Neural cell (in vitro differentiated cells): Measurements from ENCODE around the gene SLC6A18. TPM values are rescaled to one million over a fixed set of nuclear protein-coding genes. Genes with fewer than 3 reads are reported as not detected.
"Not testable (repeated sequence)": the region's sequence is repeated elsewhere in the genome, so short reads cannot be mapped to it uniquely, and the experiment has no call there.

Source experiments
- H2AFZ ChIP-seq: fragments of 200-600, 300-800 bp; sonication (generic), shearing (Covaris generic); 2 replicates; pipeline ENCODE4 v1.6.0; 2014; ENCODE audit warnings: low read depth, mild to moderate bottlenecking, antibody characterized with exemption, low read length, moderate library complexity
- H3F3A ChIP-seq: fragments of 200-600 bp; shearing (Covaris generic); 2 replicates; pipeline ENCODE4 v1.6.1; 2016; ENCODE audit warnings: mild to moderate bottlenecking, moderate library complexity, mixed read lengths, antibody characterized with exemption, low read length; ENCODE audit not compliant: insufficient read depth, poor library complexity, severe bottlenecking
- H3K27ac ChIP-seq: fragments of 200-600, 300-800 bp; sonication (generic), shearing (Covaris generic); 2 replicates; pipeline ENCODE4 v1.5.1; 2014; ENCODE audit warnings: mild to moderate bottlenecking, low read length, moderate library complexity
- H3K27me3 ChIP-seq: fragments of 300-800, 200-600 bp; sonication (generic), shearing (Covaris generic); 2 replicates; pipeline ENCODE4 v1.6.0; 2014; ENCODE audit warnings: mild to moderate bottlenecking, low read depth, low read length, moderate library complexity; ENCODE audit not compliant: insufficient read depth
- H3K36me3 ChIP-seq: fragments of 300-800, 200-600 bp; sonication (generic), shearing (Covaris generic); 2 replicates; pipeline ENCODE4 v1.5.1; 2014; ENCODE audit warnings: mild to moderate bottlenecking, antibody characterized with exemption, low read length, moderate library complexity; ENCODE audit not compliant: insufficient read depth
- H3K4me2 ChIP-seq: fragments of 300-800, 200-600 bp; sonication (generic), shearing (Covaris generic); 2 replicates; pipeline ENCODE4 v1.6.0; 2014; ENCODE audit warnings: mild to moderate bottlenecking, low read length
- H3K4me3 ChIP-seq: fragments of 300-800, 200-600 bp; sonication (generic), shearing (Covaris generic); 2 replicates; pipeline ENCODE4 v1.5.1; 2014; ENCODE audit warnings: mild to moderate bottlenecking, low read length, moderate library complexity
- H3K79me2 ChIP-seq: fragments of 200-600 bp; shearing (Covaris generic); replicated peaks from 2 replicates; pipeline ENCODE4 v1.6.0; 2014; ENCODE audit warnings: mild to moderate bottlenecking, low read length, moderate library complexity; ENCODE audit not compliant: insufficient read depth
- H3K9ac ChIP-seq: fragments of 300-800, 200-600 bp; sonication (generic), shearing (Covaris generic); 2 replicates; pipeline ENCODE4 v1.6.1; 2016; ENCODE audit warnings: mild to moderate bottlenecking, low read length, mixed read lengths
- H3K9me2 ChIP-seq: fragments of 200-600 bp; shearing (Covaris generic); 2 replicates; pipeline ENCODE4 v1.6.1; 2016; ENCODE audit warnings: mild to moderate bottlenecking, low read length, mixed read lengths; ENCODE audit not compliant: insufficient read depth
- H3K9me3 ChIP-seq: fragments of 200-600, 300-800 bp; sonication (generic), shearing (Covaris generic); 2 replicates; pipeline ENCODE4 v1.6.1; 2016; ENCODE audit warnings: mild to moderate bottlenecking, mixed run types, low read length, moderate library complexity, mixed read lengths
- H4K20me1 ChIP-seq: fragments of 200-600 bp; shearing (Covaris generic); 2 replicates; pipeline ENCODE4 v1.6.1; 2016; ENCODE audit warnings: mild to moderate bottlenecking, mixed run types; ENCODE audit not compliant: insufficient read depth
- CTCF ChIP-seq: fragments of 450-650 bp; IDR thresholded peaks from 2 replicates; pipeline ENCODE4 v1.5.1; 2014; ENCODE audit warnings: antibody characterized with exemption, mild to moderate bottlenecking, moderate library complexity; ENCODE audit not compliant: poor library complexity, severe bottlenecking
- EP300 ChIP-seq: fragments of 450-650 bp; conservative IDR thresholded peaks from 2 replicates; pipeline ENCODE4 v1.6.1; 2014; ENCODE audit warnings: antibody characterized with exemption, mild to moderate bottlenecking, moderate library complexity; ENCODE audit not compliant: poor library complexity, severe bottlenecking
- EZH2 ChIP-seq: fragments of 200-600, 300-800 bp; shearing (Covaris generic), sonication (generic); IDR thresholded peaks from 2 replicates; pipeline ENCODE4 v1.6.1; 2014; ENCODE audit warnings: antibody characterized with exemption, low read length, borderline replicate concordance, mild to moderate bottlenecking; ENCODE audit not compliant: insufficient read depth, poor library complexity, severe bottlenecking
- MXI1 ChIP-seq: fragments of 450-650 bp; conservative IDR thresholded peaks from 2 replicates; pipeline ENCODE4 v1.6.1; 2014; ENCODE audit warnings: antibody characterized with exemption, mild to moderate bottlenecking; ENCODE audit not compliant: poor library complexity, severe bottlenecking
- POLR2AphosphoS5 ChIP-seq: IDR thresholded peaks from 2 replicates; pipeline ENCODE4 v1.6.1; 2012
- RAD21 ChIP-seq: fragments of 450-650 bp; conservative IDR thresholded peaks from 2 replicates; pipeline ENCODE4 v1.6.1; 2014; ENCODE audit warnings: antibody characterized with exemption, mild to moderate bottlenecking, moderate library complexity
- SMC3 ChIP-seq: fragments of 450-650 bp; conservative IDR thresholded peaks from 2 replicates; pipeline ENCODE4 v1.6.1; 2014; ENCODE audit warnings: antibody characterized with exemption, mild to moderate bottlenecking, moderate library complexity; ENCODE audit not compliant: poor library complexity
- TAF1 ChIP-seq: IDR thresholded peaks from 2 replicates; pipeline ENCODE4 v1.6.1; 2012; ENCODE audit warnings: low read depth
- polyA plus RNA-seq: library from polyadenylated mRNA; depleted of rRNA; stranded (reverse); fragments of >200 nt; gene quantifications from 2 replicates; pipeline ENCODE4 v1.2.3, GENCODE V29; 2014
- TF ChIP-seq, protein P1 (sequence below): IDR thresholded peaks from 2 replicates; pipeline ENCODE4 v1.6.1; 2012; ENCODE audit warnings: borderline replicate concordance

The SLC6A18 gene
- polyA plus RNA-seq, 1 donor from 2014 or later, result not detected

DNA sequence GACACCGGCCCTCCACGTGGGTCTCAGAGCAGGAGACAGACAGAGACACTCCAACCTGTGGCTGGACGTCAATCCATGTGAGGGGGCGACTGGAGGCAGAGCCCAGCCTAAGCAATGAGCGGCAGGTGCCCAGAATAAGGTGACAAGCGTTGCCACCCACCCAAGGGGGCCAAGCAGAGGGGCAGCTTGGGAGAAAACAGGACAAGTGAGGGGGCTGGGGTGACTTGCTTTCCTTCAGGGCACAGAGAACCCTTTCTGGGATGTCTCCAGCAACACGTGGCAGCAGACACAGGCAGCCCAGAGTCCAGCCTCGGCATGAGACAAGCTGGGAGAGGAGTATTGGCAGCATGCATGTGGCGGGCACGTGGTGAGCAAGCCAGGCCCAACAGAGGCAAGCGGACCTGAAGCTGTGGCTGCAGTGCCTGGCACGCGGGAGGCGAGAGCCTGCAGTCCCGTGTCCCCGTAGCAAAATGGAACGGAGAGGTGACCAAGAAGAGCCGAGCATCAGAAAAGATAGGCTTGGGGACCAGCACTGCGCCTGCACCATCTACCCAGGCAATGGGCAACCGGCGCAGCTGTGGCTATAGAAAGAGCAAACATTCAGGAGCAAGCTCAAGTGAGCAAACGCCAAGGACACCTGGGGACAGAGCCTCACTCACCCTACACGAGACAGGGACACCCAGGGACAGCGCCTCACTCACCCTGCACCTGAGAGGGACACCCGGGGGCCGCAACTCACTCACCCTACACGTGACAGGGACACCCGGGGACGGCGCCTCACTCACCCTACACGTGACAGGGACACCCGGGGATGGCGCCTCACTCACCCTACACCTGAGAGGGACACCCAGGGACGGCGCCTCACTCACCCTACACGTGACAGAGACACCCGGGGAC is 63.5 kb downstream of the SLC6A18 start:
- Histone ChIP-seq H3K9ac (no peak overlapping the region), H4K20me1 (peaks cover 2% of the 10 kb centered on the region), H3F3A (no peaks in the 10 kb centered on the region), H3K36me3 (no peaks in the 10 kb centered on the region), H3K9me2 (no peaks in the 10 kb centered on the region), H3K4me2 (no peak overlapping the region), H3K27me3 (no peaks in the 10 kb centered on the region), H2AFZ (no peak overlapping the region), H3K4me3 (no peak overlapping the region), H3K9me3 (no peaks in the 10 kb centered on the region), H3K27ac (no peak overlapping the region), H3K79me2 (no peaks in the 10 kb centered on the region)
- no peak for TF ChIP-seq CTCF
- no peak for TF ChIP-seq EZH2
- no peak for TF ChIP-seq MXI1
- no peak for TF ChIP-seq RAD21
- no peak for TF ChIP-seq EP300
- TF ChIP-seq SMC3, result no peak
- TF ChIP-seq POLR2AphosphoS5, result no peak
- TF ChIP-seq TAF1, result no peak
- TF ChIP-seq, protein P1, sequence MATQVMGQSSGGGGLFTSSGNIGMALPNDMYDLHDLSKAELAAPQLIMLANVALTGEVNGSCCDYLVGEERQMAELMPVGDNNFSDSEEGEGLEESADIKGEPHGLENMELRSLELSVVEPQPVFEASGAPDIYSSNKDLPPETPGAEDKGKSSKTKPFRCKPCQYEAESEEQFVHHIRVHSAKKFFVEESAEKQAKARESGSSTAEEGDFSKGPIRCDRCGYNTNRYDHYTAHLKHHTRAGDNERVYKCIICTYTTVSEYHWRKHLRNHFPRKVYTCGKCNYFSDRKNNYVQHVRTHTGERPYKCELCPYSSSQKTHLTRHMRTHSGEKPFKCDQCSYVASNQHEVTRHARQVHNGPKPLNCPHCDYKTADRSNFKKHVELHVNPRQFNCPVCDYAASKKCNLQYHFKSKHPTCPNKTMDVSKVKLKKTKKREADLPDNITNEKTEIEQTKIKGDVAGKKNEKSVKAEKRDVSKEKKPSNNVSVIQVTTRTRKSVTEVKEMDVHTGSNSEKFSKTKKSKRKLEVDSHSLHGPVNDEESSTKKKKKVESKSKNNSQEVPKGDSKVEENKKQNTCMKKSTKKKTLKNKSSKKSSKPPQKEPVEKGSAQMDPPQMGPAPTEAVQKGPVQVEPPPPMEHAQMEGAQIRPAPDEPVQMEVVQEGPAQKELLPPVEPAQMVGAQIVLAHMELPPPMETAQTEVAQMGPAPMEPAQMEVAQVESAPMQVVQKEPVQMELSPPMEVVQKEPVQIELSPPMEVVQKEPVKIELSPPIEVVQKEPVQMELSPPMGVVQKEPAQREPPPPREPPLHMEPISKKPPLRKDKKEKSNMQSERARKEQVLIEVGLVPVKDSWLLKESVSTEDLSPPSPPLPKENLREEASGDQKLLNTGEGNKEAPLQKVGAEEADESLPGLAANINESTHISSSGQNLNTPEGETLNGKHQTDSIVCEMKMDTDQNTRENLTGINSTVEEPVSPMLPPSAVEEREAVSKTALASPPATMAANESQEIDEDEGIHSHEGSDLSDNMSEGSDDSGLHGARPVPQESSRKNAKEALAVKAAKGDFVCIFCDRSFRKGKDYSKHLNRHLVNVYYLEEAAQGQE, result no peak

- H3K36me3 ChIP-seq, H3K9me3 ChIP-seq, H3K27me3 ChIP-seq, H4K20me1 ChIP-seq, H3K79me2 ChIP-seq, H3K27ac ChIP-seq, H3K4me3 ChIP-seq, H2AFZ ChIP-seq, H3K9me2 ChIP-seq, H3K9ac ChIP-seq, H3K4me2 ChIP-seq, H3F3A ChIP-seq: not testable (repeated sequence)
These were observed 64.4 kb downstream of the SLC6A18 start for GRCh38 chr5:1289559-1289958.

DNA sequence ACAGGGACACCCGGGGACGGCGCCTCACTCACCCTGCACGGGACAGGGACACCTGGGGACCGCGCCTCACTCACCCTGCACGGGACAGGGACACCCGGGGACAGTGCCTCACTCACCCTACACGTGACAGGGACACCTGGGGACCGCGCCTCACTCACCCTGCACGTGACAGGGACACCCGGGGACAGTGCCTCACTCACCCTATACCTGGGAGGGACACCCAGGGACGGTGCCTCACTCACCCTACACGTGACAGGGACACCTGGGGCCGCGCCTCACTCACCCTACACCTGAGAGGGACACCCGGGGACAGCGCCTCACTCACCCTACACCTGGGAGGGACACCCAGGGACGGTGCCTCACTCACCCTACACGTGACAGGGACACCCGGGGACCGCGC is 65.8 kb downstream of the SLC6A18 start:
- H3K27me3 ChIP-seq, result peaks cover 20% of the 10 kb centered on the region
- H3K9me3 ChIP-seq, H3K27ac ChIP-seq, H3K36me3 ChIP-seq, H3K9ac ChIP-seq, H3K4me3 ChIP-seq, H3K9me2 ChIP-seq, H4K20me1 ChIP-seq, H3K79me2 ChIP-seq, H3F3A ChIP-seq, H2AFZ ChIP-seq, H3K4me2 ChIP-seq: not testable (repeated sequence)
